Neuron (in vitro differentiated cells): ENCODE measurements around the gene ITGB2.
A peak's percentile ranks its signal among the peaks of the same experiment; 100 is the strongest.

Source experiments
- H2AFZ ChIP-seq: one replicate; pipeline ENCODE4 v1.6.1; 2013; ENCODE audit warnings: low read depth, mild to moderate bottlenecking, inconsistent platforms, low read length, moderate library complexity
- H3K27me3 ChIP-seq: one replicate; pipeline ENCODE4 v1.6.1; 2013; ENCODE audit warnings: low read length; ENCODE audit not compliant: insufficient read depth
- H3K36me3 ChIP-seq: one replicate; pipeline ENCODE4 v1.6.1; 2013; ENCODE audit warnings: low read length; ENCODE audit not compliant: insufficient read depth
- H3K4me1 ChIP-seq: one replicate; pipeline ENCODE4 v1.6.1; 2013; ENCODE audit warnings: low read length; ENCODE audit not compliant: insufficient read depth
- H3K4me3 ChIP-seq: 2 replicates; pipeline ENCODE4 v1.5.1; 2013; ENCODE audit warnings: mild to moderate bottlenecking, low read length, moderate library complexity
- H3K9me3 ChIP-seq: one replicate; pipeline ENCODE4 v1.6.1; 2013; ENCODE audit warnings: low read length

The ITGB2 gene

GRCh38 chr21:44874497-44875315 lies 46.0 kb downstream of the ITGB2 start:
- Histone ChIP-seq H3K4me1 (peaks cover 25% of the 10 kb centered on the region), H3K9me3 (no peaks in the 10 kb centered on the region), H2AFZ (peak overlapping the region; percentile 55), H3K4me3 (peak overlapping the region; percentile 88), H3K36me3 (no peaks in the 10 kb centered on the region), H3K27me3 (no peaks in the 10 kb centered on the region)

- H3K9me3 ChIP-seq: no peaks in the 10 kb centered on the region
- no peaks in the 10 kb centered on the region for H3K27me3 ChIP-seq
- peak overlapping the region; percentile 55 for H2AFZ ChIP-seq
- H3K4me1 ChIP-seq: peaks cover 27% of the 10 kb centered on the region
- peak overlapping the region; percentile 88 for H3K4me3 ChIP-seq
- no peaks in the 10 kb centered on the region for H3K36me3 ChIP-seq
Measured at GRCh38 chr21:44874240-44874496, 46.5 kb downstream of the ITGB2 start.

GRCh38 chr21:44873356-44874239 lies 47.1 kb downstream of the ITGB2 start, which contains the start of gene PTTG1IP:
Gene PTTG1IP (minus strand): TSS chr21:44873690. CDS start chr21:44873616, 74 bp downstream.
- Histone ChIP-seq H3K4me1 (peaks cover 32% of the 10 kb centered on the region), H3K27me3 (no peaks in the 10 kb centered on the region), H2AFZ (peak within 1 kb of the TSS; percentile 55), H3K36me3 (no peaks in the 10 kb centered on the region), H3K4me3 (peak within 1 kb of the TSS; percentile 88), H3K9me3 (no peaks in the 10 kb centered on the region)

GRCh38 chr21:44872649-44873355 lies 47.9 kb downstream of the ITGB2 start:
- Histone ChIP-seq H3K9me3 (no peaks in the 10 kb centered on the region), H3K36me3 (no peaks in the 10 kb centered on the region), H3K4me1 (peaks cover 37% of the 10 kb centered on the region), H3K4me3 (peak overlapping the region; percentile 88), H2AFZ (no peak overlapping the region), H3K27me3 (no peaks in the 10 kb centered on the region)

- Histone ChIP-seq H3K9me3 (no peaks in the 10 kb centered on the region), H2AFZ (no peak overlapping the region), H3K36me3 (no peaks in the 10 kb centered on the region), H3K4me3 (peak overlapping the region; percentile 88), H3K4me1 (peaks cover 42% of the 10 kb centered on the region), H3K27me3 (no peaks in the 10 kb centered on the region)
Measured at GRCh38 chr21:44872323-44872648, 48.4 kb downstream of the ITGB2 start.

- Histone ChIP-seq H2AFZ (no peak overlapping the region), H3K4me3 (peak overlapping the region; percentile 88), H3K36me3 (peaks cover 3% of the 10 kb centered on the region), H3K9me3 (no peaks in the 10 kb centered on the region), H3K4me1 (peaks cover 48% of the 10 kb centered on the region), H3K27me3 (no peaks in the 10 kb centered on the region)
Measured at GRCh38 chr21:44871576-44872269, 49.0 kb downstream of the ITGB2 start.

GRCh38 chr21:44870748-44871495 lies 49.8 kb downstream of the ITGB2 start:
- peak overlapping the region; percentile 88 for H3K4me3 ChIP-seq
- H2AFZ ChIP-seq: no peak overlapping the region
- H3K27me3 ChIP-seq: no peaks in the 10 kb centered on the region
- H3K36me3 ChIP-seq: peaks cover 5% of the 10 kb centered on the region
- H3K9me3 ChIP-seq: no peaks in the 10 kb centered on the region
- peaks cover 50% of the 10 kb centered on the region for H3K4me1 ChIP-seq

- no peaks in the 10 kb centered on the region for H3K9me3 ChIP-seq
- H3K36me3 ChIP-seq: peaks cover 14% of the 10 kb centered on the region
- peaks cover 50% of the 10 kb centered on the region for H3K4me1 ChIP-seq
- no peaks in the 10 kb centered on the region for H3K27me3 ChIP-seq
- no peak overlapping the region for H3K4me3 ChIP-seq
- H2AFZ ChIP-seq: no peak overlapping the region
Measured at GRCh38 chr21:44869781-44870747, 50.6 kb downstream of the ITGB2 start.

GRCh38 chr21:44868707-44869106 lies 52.0 kb downstream of the ITGB2 start:
- Histone ChIP-seq H3K36me3 (peaks cover 24% of the 10 kb centered on the region), H3K4me3 (no peak overlapping the region), H3K4me1 (peaks cover 50% of the 10 kb centered on the region), H2AFZ (no peak overlapping the region), H3K27me3 (no peaks in the 10 kb centered on the region), H3K9me3 (no peaks in the 10 kb centered on the region)

GRCh38 chr21:44867999-44868700 lies 52.5 kb downstream of the ITGB2 start:
- no peaks in the 10 kb centered on the region for H3K9me3 ChIP-seq
- peaks cover 50% of the 10 kb centered on the region for H3K4me1 ChIP-seq
- H2AFZ ChIP-seq: no peak overlapping the region
- peaks cover 29% of the 10 kb centered on the region for H3K36me3 ChIP-seq
- H3K4me3 ChIP-seq: no peak overlapping the region
- no peaks in the 10 kb centered on the region for H3K27me3 ChIP-seq

GRCh38 chr21:44867464-44867863 lies 53.2 kb downstream of the ITGB2 start:
- Histone ChIP-seq H3K4me1 (peaks cover 50% of the 10 kb centered on the region), H3K9me3 (no peaks in the 10 kb centered on the region), H2AFZ (no peak overlapping the region), H3K4me3 (no peak overlapping the region), H3K36me3 (peaks cover 34% of the 10 kb centered on the region), H3K27me3 (no peaks in the 10 kb centered on the region)
